OCI-LY1 (cell line): ENCODE measurements around the gene HDHD2.

Source experiments
- H2AFZ ChIP-seq: fragments of 200-600 bp; sonication (generic), shearing (Covaris generic); 2 replicates; pipeline ENCODE4 v1.6.0; 2014; ENCODE audit warnings: antibody characterized with exemption, mild to moderate bottlenecking, low read length
- H3F3A ChIP-seq: fragments of 200-600 bp; sonication (generic), shearing (Covaris generic); 2 replicates; pipeline ENCODE4 v1.6.0; 2014; ENCODE audit warnings: mild to moderate bottlenecking, antibody characterized with exemption, low read length, moderate library complexity; ENCODE audit not compliant: insufficient read depth
- H3K27ac ChIP-seq: fragments of 200-600 bp; sonication (generic); 2 replicates; pipeline ENCODE4 v1.5.1; 2014; ENCODE audit warnings: low read length, mixed run types, mild to moderate bottlenecking, low read depth; ENCODE audit not compliant: poor library complexity, severe bottlenecking
- H3K27me3 ChIP-seq: fragments of 200-600 bp; sonication (generic); 2 replicates; pipeline ENCODE4 v1.6.0; 2014; ENCODE audit warnings: antibody characterized with exemption, mild to moderate bottlenecking, low read length, moderate library complexity; ENCODE audit not compliant: insufficient read depth
- H3K36me3 ChIP-seq: fragments of 200-600 bp; sonication (generic); 2 replicates; pipeline ENCODE4 v1.6.1; 2014; ENCODE audit warnings: mild to moderate bottlenecking, antibody characterized with exemption, low read length, moderate library complexity, mixed read lengths; ENCODE audit not compliant: insufficient read depth
- H3K4me1 ChIP-seq: fragments of 200-600 bp; sonication (generic); 2 replicates; pipeline ENCODE4 v1.5.1; 2014; ENCODE audit warnings: mild to moderate bottlenecking, low read length, moderate library complexity; ENCODE audit not compliant: insufficient read depth, severe bottlenecking
- H3K4me2 ChIP-seq: fragments of 200-600 bp; sonication (generic), shearing (Covaris generic); 2 replicates; pipeline ENCODE4 v1.6.1; 2014; ENCODE audit warnings: low read length
- H3K4me3 ChIP-seq: fragments of 200-600 bp; sonication (generic); 2 replicates; pipeline ENCODE4 v1.5.1; 2014; ENCODE audit warnings: low read length, low read depth, mild to moderate bottlenecking, mixed read lengths; ENCODE audit not compliant: poor library complexity, severe bottlenecking
- H3K79me2 ChIP-seq: fragments of 200-600 bp; shearing (Covaris generic); 2 replicates; pipeline ENCODE4 v1.6.1; 2016; ENCODE audit warnings: mixed run types, low read length, mixed read lengths; ENCODE audit not compliant: insufficient read depth
- H3K9ac ChIP-seq: fragments of 200-600 bp; sonication (generic), shearing (Covaris generic); 2 replicates; pipeline ENCODE4 v1.6.1; 2014; ENCODE audit warnings: mild to moderate bottlenecking, low read length, mixed read lengths
- H3K9me2 ChIP-seq: fragments of 200-600 bp; sonication (generic), shearing (Covaris generic); 2 replicates; pipeline ENCODE4 v1.6.1; 2014; ENCODE audit warnings: low read depth, mild to moderate bottlenecking, low read length, mixed read lengths
- H3K9me3 ChIP-seq: fragments of 200-600 bp; shearing (Covaris generic); 2 replicates; pipeline ENCODE4 v1.6.1; 2014; ENCODE audit warnings: low read length, mixed read lengths
- H4K20me1 ChIP-seq: fragments of 200-600 bp; sonication (generic), shearing (Covaris generic); 2 replicates; pipeline ENCODE4 v1.6.0; 2016; ENCODE audit warnings: mild to moderate bottlenecking, low read length; ENCODE audit not compliant: insufficient read depth
- CTCF ChIP-seq: fragments of 200-600 bp; sonication (generic), shearing (Covaris generic); IDR thresholded peaks from 2 replicates; pipeline ENCODE4 v1.5.1; 2017; ENCODE audit warnings: mild to moderate bottlenecking, antibody characterized with exemption, low read length, moderate library complexity, mixed read lengths
- EZH2 ChIP-seq: fragments of 200-600 bp; sonication (generic), shearing (Covaris generic); IDR thresholded peaks from 2 replicates; pipeline ENCODE4 v1.8.0; 2017; ENCODE audit warnings: borderline replicate concordance, mixed run types, mild to moderate bottlenecking, antibody characterized with exemption, low read length, moderate library complexity, mixed read lengths

Gene HDHD2

GRCh38 chr18:47143899-47144485 is 6.3 kb downstream of the HDHD2 start:
- Histone ChIP-seq H3K4me1 (peaks cover 6% of the 10 kb centered on the region), H3K4me3 (no peak overlapping the region), H3K9me3 (no peaks in the 10 kb centered on the region), H3K79me2 (peaks cover 33% of the 10 kb centered on the region), H3K4me2 (no peak overlapping the region), H3F3A (no peaks in the 10 kb centered on the region), H3K27me3 (no peaks in the 10 kb centered on the region), H3K27ac (no peak overlapping the region), H3K9ac (no peak overlapping the region), H2AFZ (no peak overlapping the region), H3K9me2 (no peaks in the 10 kb centered on the region), H3K36me3 (no peaks in the 10 kb centered on the region; the same call in 1 of the 2 replicates), H4K20me1 (no peaks in the 10 kb centered on the region)
- TF ChIP-seq EZH2 (no peak), CTCF (no peak)

GRCh38 chr18:47143153-47143552 is 7.1 kb downstream of the HDHD2 start:
- H3K4me2 ChIP-seq: no peak overlapping the region
- H3K9me2 ChIP-seq: no peaks in the 10 kb centered on the region
- H3K27ac ChIP-seq: no peak overlapping the region
- no peaks in the 10 kb centered on the region for H4K20me1 ChIP-seq
- no peaks in the 10 kb centered on the region for H3K9me3 ChIP-seq
- H2AFZ ChIP-seq: no peak overlapping the region
- no peaks in the 10 kb centered on the region for H3K27me3 ChIP-seq
- no peaks in the 10 kb centered on the region for H3K4me1 ChIP-seq
- H3K79me2 ChIP-seq: peaks cover 25% of the 10 kb centered on the region
- no peak overlapping the region for H3K9ac ChIP-seq
- TF ChIP-seq CTCF (no peak), EZH2 (no peak)
- no peak overlapping the region for H3K4me3 ChIP-seq
- no peaks in the 10 kb centered on the region for H3F3A ChIP-seq
- H3K36me3 ChIP-seq: no peaks in the 10 kb centered on the region; the same call in 1 of the 2 replicates

- H3K79me2 ChIP-seq: peaks cover 25% of the 10 kb centered on the region
Measured at GRCh38 chr18:47141289-47141688, 9.0 kb downstream of the HDHD2 start.

More at GRCh38 chr18:47141289-47141688, 9.0 kb downstream of the HDHD2 start:
- TF ChIP-seq EZH2 (no peak), CTCF (no peak)
- no peak overlapping the region for H3K27ac ChIP-seq
- no peak overlapping the region for H2AFZ ChIP-seq
- H3K9ac ChIP-seq: no peak overlapping the region
- H4K20me1 ChIP-seq: no peaks in the 10 kb centered on the region
- H3K9me3 ChIP-seq: no peaks in the 10 kb centered on the region
- no peaks in the 10 kb centered on the region for H3K4me1 ChIP-seq
- no peak overlapping the region for H3K4me2 ChIP-seq
- no peaks in the 10 kb centered on the region for H3K27me3 ChIP-seq
- no peak overlapping the region for H3K4me3 ChIP-seq
- H3K9me2 ChIP-seq: no peaks in the 10 kb centered on the region
- H3K36me3 ChIP-seq: peaks cover 5% of the 10 kb centered on the region
- no peaks in the 10 kb centered on the region for H3F3A ChIP-seq
